Kidney glomerular epithelial cell (primary cell): Measurements from ENCODE around the gene LDLRAD4.

Experiments
- DNase-seq: peaks from one replicate; lab custom pipeline; 2025; lab: John Stamatoyannopoulos, UW

Gene LDLRAD4

DNA sequence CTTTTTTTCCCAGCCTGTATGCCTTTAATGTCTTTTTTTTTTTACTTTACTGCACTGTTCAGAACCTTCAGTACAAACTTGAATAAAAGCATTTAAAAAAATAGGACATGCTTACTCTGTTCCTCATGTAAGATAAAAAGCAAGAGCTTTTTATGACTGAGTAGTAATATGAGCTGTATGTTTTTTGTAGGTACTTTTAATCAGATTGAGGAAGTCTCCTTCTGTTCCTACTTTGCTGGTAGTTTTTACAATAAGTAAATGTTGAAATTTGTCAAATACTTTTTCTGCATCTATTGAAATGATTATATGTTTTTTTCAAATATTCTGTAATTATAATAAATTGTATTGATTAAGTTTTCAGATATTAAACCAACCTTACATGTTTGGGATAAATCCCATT, 318.0 kb downstream of the LDLRAD4 start:
- no peak for DNase-seq

GRCh38 chr18:13537022-13537780, 318.6 kb downstream of the LDLRAD4 start:
- no peak for DNase-seq

DNA sequence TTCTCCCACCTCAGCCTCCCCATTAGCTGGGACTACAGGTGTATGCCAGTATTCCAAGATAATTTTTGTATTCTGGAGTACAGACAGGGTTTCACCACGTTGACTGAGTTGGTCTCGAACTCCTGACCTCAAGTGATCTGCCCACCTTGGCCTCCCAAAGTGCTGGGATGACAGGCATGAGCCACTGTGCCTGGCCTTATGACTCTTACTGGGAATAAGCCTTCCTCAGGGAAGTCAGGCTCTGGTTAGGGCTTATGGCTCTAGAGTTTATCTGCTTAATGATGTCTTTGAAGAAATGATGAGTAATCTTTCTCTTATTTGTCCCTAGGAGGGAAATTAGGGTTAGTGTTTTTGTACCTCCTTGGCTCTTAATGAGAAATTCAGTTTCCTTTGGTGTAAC, 320.1 kb downstream of the LDLRAD4 start:
- DNase-seq, result no peak

DNA sequence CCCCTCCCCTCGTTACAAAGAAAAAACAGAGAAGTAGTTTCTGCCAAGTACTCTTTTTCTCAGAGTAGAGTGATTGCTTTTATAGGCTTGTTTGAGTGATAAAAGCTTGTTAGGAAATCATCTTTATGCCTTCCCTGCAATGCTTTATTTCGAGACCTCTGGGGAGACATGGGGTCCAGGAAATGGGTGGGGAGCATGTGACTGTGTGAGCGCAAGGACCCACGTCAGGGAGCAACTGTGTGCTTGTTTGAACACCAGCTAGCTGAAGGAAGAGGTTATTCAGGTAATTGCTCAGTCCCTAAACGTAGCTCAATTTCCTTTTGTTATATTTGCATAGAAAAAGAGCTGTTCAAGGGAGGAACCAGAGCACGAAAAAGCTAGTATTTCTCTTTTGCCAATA, 320.5 kb downstream of the LDLRAD4 start:
- DNase-seq, result no peak

DNA sequence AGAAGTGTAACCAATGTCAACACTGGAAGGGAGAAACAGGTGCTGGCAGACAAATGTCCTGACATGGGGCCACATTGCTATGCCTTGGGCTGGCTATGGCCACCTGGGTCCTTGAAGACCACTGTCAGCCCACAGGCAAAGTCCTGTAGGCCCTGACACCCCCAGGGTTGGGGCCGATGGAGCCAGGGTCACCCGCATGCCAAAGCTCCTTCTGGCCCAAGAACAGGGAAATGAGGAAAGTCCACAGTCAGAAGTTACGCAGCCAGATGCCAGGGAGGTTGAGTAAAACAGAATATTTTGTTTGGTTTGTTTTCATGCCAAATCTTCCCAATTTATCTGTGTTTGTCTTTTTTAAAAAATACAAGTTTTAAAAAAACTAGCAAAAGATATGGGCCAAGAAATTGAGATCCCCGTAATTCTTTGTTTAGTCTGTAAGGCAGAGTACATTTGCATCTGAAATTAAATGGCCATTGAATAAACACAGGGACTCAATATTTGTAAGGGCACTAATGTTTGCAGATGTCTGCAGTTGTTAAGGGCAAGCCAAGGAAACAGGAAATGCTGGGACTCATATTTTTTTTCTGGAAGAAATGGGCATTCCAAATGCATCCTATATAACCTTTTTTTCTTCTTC, 321.4 kb downstream of the LDLRAD4 start:
- no peak for DNase-seq

DNA sequence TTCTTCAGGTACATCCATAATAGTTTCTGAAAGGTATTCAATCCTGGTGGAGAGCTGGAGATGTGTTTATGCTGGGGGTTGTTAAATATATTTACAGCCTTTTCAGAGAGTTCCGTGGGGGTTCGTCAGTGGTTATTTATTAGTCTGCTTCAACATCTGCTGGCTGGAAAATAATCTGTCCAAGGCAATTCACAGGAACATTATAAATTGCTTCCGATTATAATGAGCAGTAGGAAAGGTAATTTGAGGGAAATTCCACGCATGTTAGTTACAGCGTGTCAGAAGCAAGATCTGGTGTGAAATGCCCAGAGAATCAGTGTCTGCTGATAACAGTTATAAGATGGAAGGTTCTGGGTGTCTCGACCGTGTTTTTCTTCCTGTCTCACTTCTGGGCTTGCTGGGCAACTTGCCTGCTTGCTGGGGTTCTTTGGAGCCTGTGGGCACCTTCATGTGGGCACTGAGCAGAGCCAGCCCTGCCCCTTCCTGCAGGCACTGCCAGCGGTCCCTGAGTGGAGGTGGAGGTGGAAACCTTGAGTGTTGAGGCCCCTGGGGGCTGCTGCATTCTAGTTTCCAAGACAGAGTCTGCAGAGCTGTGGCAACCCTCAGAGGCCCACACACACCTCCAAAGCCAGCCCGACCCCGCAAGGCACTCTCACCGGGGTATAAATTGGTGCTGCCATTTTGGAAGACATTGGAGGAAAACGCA, 322.1 kb downstream of the LDLRAD4 start:
- DNase-seq, result no peak

- no peak for DNase-seq
Measured at GRCh38 chr18:13541621-13542519, 323.3 kb downstream of the LDLRAD4 start.

DNA sequence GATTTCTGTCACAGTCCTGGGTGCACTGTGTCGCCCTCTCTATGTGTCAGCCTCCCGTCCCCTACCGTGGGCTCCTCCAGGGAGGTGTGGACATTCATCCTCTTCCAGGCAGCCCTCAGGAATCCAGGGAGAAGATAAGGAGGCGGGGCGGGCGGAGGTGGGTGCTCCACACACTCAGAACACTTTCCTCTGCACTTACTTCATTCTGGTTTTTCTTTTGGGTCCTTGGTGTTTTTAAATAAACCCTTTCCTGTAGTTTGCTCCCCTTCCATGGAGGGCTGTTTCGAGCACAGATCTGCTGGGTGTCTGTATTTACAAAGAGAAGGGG, 323.9 kb downstream of the LDLRAD4 start:
- DNase-seq, result no peak

- DNase-seq, result no peak
Measured at GRCh38 chr18:13543144-13543543, 324.6 kb downstream of the LDLRAD4 start.

DNA sequence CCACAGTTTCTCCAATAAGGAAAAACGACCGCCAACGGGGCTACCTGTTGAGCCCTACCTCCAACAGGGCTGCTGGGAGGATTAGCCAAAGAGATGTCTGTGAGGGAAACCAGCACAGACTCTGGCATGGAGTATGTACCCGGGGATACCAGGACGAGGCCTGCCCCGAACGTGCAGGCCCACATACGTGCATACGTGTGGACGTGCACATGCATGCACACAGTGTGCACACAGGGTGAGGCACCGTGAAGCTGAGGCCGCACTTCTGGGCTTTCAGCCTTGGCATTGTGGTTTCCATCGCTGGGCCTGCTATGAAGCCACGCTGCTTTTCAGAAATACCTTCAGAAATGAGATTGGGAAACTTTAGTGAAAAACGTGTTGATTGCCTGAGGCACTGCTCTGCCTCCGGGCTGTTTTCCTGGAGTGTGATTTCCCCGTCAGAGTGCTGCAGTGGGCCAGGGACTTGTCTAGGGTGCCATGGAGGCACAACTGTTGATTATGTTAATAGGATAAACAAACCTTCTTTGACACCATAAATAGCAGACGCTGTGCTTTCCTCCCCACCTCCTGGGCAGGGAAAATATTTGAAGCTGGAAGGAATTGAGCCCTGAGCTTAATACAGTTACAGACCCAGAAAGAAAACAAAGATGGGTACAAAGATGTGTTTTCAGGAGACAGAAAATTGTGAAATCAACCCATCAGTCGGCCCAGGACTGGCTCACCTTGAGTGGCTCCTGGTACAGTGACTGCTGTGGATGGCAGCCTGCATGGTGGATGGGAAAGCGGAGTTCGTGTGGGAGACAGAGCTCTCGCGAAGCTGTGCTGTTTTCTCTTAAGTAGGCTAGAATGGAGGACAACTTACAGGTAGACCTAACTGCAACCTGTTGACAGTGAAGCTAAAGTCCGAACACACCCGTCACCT, 325.5 kb downstream of the LDLRAD4 start:
- no peak for DNase-seq

DNA sequence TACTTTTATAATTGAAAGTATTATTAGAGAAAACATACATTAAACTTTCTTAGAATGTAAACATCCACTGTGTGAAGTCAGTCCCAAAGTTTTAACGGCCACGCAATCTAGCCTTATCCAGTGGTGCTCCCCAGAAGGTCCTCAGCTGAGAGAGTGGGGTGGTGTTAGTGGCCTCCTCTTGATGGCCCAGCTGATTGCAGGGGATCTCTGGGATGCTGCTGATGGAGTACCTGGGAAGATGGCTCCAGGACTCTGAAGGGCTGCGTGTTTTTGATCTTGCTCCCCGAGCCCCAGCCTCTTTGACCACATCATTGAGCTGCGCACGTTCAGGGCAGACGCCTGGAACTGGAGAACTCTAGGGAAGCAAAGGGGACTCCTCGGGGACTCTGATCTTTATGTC, 326.4 kb downstream of the LDLRAD4 start:
- DNase-seq, result no peak

DNA sequence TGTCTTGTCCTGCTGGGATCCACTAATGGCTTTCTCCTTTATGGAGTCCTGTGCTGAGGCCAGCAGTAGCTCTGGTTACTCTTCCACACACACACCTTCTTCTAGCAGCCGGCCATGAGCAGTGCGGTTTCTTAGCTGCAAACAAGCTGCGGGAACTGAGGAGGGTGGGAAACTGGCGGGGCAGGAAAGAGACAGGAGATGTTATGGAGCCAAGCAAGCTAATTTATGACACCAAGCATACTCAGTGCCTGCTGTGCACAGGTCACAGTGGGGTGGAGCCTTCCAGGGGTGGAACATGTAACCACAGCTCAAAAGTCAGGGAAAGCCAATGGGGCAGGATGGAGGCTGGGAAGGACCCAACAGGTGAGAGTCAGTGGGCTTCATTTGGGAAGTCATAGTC, 327.0 kb downstream of the LDLRAD4 start:
- DNase-seq, result no peak

DNA sequence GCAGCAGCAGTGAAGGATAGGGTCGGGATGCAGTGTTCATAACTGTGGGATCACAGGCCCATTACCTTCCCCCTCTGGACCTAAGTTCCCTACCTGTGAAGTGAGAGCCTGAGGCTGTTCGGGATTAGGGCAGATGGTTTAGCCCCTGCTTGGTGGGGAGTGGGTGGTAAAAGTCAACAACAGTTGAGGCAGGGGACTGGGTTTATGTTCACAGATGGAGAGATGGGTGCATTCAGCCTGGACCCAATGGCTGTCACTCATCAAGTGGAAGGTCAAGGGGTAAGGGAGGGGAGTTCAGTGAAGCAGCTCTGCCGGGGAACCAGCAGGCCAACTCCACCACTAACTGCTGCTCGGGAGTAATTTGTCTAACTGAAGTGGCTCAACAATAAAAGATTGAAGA, 327.4 kb downstream of the LDLRAD4 start:
- DNase-seq, result no peak

- no peak for DNase-seq
Measured at GRCh38 chr18:13546638-13547037, 328.1 kb downstream of the LDLRAD4 start.

DNA sequence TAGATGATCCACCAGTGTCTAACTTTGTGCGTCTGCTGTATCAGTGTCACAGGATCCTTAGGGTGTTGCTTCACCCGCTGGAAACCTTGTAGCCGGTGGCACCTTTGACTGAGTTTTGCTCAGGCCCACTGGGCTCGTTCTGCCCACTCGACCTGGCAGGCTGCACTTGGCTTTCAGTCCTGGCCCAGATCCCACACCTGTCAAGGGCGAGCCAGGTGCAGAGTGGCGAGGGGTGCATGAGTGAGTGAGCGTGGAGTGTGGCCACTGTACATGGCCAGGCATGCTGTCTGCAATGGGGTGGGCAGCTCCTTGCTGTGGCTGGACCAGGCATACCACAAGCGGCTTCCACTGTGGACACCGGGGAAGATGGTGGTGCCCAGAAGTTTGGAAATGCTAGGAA, 328.8 kb downstream of the LDLRAD4 start:
- DNase-seq, result no peak

- DNase-seq, result no peak
Measured at GRCh38 chr18:13548106-13548819, 329.7 kb downstream of the LDLRAD4 start.

DNA sequence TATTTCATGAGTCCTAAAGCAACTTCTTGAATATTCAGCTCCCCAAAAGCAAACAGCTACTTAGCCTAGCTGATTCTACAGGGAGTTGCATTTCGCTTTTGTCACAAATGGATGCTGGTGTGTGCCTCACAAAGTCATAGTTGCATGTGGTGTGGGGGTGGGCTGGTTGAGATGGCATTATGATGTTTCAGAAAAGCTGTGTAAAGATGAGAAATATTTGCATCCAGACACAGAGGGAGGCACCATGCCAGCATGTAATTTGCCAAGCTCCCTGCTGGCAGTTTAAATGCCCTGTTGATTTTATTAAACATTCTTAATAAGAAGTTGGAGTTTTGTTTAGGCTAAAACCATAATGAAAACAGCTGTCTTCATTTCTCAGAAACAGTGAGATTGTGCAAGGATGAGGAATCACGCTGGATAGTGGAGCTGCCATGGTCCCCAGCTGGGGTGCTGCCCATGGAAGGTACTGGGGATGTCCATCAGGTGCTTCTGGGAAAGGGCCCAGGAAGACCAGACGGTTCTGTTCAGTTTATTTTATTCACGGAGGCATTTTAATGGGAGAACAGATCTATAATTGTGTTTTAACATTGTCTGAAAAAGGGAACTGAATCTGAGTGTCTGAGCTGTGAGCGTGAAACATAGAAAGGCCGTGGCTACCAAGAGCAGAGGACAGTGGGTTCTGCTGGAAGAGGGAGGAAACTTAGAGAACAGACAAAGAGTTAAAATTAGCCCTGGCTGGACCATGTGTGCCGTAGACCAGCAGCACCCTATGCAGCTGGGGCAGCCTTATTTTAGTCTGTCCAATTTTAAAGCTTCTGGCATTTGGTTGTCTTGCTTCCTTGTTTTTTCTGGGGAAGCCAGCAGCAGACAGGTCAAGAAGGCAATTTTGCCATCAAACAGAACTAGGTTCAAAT, 330.7 kb downstream of the LDLRAD4 start:
- no peak for DNase-seq

DNA sequence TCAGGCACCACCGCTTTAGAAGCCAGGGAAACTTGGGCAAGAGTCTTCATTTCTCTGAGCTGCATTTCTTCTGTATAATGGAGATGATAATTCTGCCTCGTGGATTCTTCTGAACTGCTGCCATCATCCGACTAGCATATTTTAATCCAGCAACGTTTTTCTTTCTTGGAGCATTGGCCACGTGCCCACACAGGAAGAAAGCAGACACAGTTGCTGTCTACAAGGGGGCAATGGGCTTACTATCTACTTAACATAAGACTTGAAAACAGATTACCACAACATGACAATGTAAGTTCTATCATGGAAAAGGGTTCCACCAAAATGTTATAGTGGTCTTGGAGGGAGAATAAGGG, 331.3 kb downstream of the LDLRAD4 start:
- no peak for DNase-seq

- DNase-seq, result no peak
Measured at GRCh38 chr18:13550418-13551304, 332.1 kb downstream of the LDLRAD4 start.
